ENCODE data around the gene C1QL2. TPM values are rescaled to one million over a fixed set of nuclear protein-coding genes. Genes with fewer than 3 reads are reported as not detected.

The C1QL2 gene
- polyA plus RNA-seq, 1 donor from 2014 or later: not detected

DNA sequence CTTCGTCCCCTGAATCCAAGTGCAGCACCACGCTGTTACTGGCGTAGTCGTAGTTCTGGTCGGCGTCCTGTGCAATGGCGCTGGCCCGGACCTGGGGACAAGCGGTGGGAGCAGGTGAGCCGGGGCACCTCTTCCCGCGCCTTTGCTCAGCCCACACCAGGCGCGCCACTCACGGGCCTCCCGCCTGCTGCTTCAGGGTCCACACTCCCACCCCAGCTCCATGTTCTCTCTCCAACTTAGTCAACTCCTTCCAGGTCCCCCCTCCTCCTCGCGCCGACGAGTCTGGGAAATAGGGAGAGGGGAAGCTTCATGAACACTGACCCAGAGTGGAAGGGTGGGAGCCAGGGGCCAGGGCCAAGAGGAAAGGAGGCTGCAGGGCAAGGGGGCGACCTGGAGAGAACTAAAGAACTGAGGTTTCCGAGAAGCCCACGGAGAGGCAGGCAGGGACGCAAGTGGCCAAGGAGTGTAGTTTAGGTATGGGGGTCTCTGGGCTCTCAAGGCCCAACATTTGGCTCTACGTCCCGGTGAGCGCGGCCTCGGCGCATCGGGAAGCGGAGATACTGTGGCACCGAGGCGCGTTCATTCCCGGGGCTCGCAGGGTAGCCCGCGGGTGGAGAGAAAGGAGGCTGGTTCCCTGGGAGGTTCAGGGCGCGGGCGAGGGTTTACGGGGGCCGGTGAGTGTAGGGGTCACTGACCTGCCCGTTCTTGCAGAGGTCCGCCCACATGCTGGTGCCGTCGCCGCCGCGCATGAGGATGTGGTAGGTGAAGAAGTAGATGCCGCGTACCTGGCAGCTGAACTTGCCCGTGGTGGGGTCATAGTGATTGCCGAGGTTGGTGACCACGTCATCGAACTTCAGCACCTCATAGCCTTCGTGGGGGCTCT lies 1.4 kb downstream of the C1QL2 start:
- no peaks in the 10 kb centered on the region for H3K9me2 ChIP-seq (ENCODE audit: insufficient read depth, low read length)
- no peaks in the 10 kb centered on the region for H4K20me1 ChIP-seq (ENCODE audit: insufficient read depth)
- peak overlapping the region; percentile 43 for H3K4me3 ChIP-seq (ENCODE audit: low read length)
- H3K36me3 ChIP-seq (ENCODE audit: insufficient read depth, low read length): no peaks in the 10 kb centered on the region
- TF ChIP-seq EZH2 (IDR thresholded peaks at IDR 0.05; ENCODE audit: borderline replicate concordance, insufficient read depth, low read length, poor library complexity, severe bottlenecking): peak; percentile 66
- no peak for TF ChIP-seq RAD21 (conservative IDR thresholded peaks at IDR 0.05)
- no peak overlapping the region for H2AFZ ChIP-seq (ENCODE audit: low read depth, low read length)
- H3K79me2 ChIP-seq (replicated peaks; ENCODE audit: insufficient read depth, low read length): no peaks in the 10 kb centered on the region
- H3K27me3 ChIP-seq (ENCODE audit: insufficient read depth, low read depth, low read length): peaks cover 91% of the 10 kb centered on the region
- no peak overlapping the region for H3K27ac ChIP-seq (ENCODE audit: low read length)
- no peaks in the 10 kb centered on the region for H3K9me3 ChIP-seq (ENCODE audit: low read length)
- no peak overlapping the region for H3K4me2 ChIP-seq (ENCODE audit: low read length)
- H3F3A ChIP-seq (ENCODE audit: insufficient read depth, low read length, poor library complexity, severe bottlenecking): no peaks in the 10 kb centered on the region
- H3K9ac ChIP-seq (ENCODE audit: low read length): no peak overlapping the region

DNA sequence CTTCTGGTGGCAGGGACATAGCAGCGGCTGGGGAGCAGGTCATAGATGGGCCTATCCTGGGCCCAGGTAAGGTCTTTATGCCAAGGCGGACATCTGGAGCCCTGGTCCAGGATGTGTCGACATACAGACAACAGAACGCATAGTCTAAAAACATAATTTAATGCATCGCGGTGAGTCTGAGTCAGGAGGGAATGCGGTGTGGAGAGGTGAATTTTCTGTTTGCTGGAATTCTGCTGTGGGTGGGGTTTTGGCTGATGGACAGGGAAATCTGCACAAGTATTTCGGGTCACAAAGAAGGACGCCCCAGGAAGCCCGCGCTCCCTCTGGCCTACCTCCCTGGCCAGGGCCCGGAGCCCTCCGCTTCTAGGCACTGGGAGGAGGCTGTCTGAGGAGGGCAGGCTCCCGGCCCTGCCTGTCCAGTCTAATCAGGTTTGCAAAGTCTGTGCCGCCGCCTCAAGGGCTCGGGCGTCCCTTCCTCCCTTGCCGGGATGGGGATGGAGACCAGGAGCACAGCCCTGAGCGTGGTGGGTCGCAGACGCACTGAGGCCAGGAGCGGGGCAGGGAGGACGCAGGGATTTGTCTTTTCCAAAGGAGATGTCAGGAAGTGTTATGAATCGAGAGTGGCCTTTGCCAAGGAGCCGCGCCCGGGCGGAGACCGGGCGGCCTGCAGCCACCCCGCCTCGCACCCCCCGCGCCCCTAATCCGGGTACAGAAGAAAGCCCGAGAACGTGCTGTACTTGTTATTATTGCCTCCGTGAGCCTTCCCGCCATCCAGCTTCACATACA lies 2.3 kb downstream of the C1QL2 start:
- no peak overlapping the region for H2AFZ ChIP-seq (ENCODE audit: low read depth, low read length)
- H3K4me3 ChIP-seq (ENCODE audit: low read length): peak overlapping the region; percentile 43

DNA sequence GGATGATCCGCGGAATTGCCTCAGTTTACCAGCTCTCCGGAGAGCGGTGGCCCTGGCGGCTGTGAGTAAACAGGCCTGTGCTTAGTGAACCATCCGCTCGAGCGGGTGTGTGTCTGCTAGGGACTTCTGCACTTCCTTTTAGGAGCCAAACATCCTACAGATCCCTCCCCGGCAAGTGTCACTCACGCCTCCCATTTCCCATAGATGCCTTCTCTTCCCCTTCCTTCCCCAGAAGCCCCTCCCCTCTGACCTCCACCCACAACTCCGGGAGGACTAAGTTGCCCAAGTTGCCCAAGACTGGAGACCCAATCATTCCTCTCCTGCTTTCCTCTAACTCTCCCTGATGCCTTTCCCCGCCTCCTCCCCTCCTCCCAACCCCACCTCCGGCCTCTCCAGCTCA lies 2.9 kb downstream of the C1QL2 start:
- H2AFZ ChIP-seq (ENCODE audit: low read depth, low read length): no peak overlapping the region
- H3K36me3 ChIP-seq (ENCODE audit: insufficient read depth, low read length): no peaks in the 10 kb centered on the region
- H3K79me2 ChIP-seq (replicated peaks; ENCODE audit: insufficient read depth, low read length): no peaks in the 10 kb centered on the region
- H3K9me3 ChIP-seq (ENCODE audit: low read length): no peaks in the 10 kb centered on the region
- no peaks in the 10 kb centered on the region for H3K9me2 ChIP-seq (ENCODE audit: insufficient read depth, low read length)
- no peak for TF ChIP-seq EZH2 (IDR thresholded peaks at IDR 0.05; ENCODE audit: borderline replicate concordance, insufficient read depth, low read length, poor library complexity, severe bottlenecking)
- TF ChIP-seq SMC3 (conservative IDR thresholded peaks at IDR 0.05; ENCODE audit: poor library complexity): no peak
- TF ChIP-seq TAF1 (IDR thresholded peaks at IDR 0.05; ENCODE audit: low read depth): no peak
- TF ChIP-seq MXI1 (conservative IDR thresholded peaks at IDR 0.05; ENCODE audit: poor library complexity, severe bottlenecking): no peak
- TF ChIP-seq EP300 (conservative IDR thresholded peaks at IDR 0.05; ENCODE audit: poor library complexity, severe bottlenecking): no peak
- TF ChIP-seq RAD21 (conservative IDR thresholded peaks at IDR 0.05): no peak
- TF ChIP-seq POLR2AphosphoS5 (IDR thresholded peaks at IDR 0.05): no peak
- TF ChIP-seq, protein P1, sequence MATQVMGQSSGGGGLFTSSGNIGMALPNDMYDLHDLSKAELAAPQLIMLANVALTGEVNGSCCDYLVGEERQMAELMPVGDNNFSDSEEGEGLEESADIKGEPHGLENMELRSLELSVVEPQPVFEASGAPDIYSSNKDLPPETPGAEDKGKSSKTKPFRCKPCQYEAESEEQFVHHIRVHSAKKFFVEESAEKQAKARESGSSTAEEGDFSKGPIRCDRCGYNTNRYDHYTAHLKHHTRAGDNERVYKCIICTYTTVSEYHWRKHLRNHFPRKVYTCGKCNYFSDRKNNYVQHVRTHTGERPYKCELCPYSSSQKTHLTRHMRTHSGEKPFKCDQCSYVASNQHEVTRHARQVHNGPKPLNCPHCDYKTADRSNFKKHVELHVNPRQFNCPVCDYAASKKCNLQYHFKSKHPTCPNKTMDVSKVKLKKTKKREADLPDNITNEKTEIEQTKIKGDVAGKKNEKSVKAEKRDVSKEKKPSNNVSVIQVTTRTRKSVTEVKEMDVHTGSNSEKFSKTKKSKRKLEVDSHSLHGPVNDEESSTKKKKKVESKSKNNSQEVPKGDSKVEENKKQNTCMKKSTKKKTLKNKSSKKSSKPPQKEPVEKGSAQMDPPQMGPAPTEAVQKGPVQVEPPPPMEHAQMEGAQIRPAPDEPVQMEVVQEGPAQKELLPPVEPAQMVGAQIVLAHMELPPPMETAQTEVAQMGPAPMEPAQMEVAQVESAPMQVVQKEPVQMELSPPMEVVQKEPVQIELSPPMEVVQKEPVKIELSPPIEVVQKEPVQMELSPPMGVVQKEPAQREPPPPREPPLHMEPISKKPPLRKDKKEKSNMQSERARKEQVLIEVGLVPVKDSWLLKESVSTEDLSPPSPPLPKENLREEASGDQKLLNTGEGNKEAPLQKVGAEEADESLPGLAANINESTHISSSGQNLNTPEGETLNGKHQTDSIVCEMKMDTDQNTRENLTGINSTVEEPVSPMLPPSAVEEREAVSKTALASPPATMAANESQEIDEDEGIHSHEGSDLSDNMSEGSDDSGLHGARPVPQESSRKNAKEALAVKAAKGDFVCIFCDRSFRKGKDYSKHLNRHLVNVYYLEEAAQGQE (IDR thresholded peaks at IDR 0.05; ENCODE audit: borderline replicate concordance): no peak
- TF ChIP-seq, protein P2, sequence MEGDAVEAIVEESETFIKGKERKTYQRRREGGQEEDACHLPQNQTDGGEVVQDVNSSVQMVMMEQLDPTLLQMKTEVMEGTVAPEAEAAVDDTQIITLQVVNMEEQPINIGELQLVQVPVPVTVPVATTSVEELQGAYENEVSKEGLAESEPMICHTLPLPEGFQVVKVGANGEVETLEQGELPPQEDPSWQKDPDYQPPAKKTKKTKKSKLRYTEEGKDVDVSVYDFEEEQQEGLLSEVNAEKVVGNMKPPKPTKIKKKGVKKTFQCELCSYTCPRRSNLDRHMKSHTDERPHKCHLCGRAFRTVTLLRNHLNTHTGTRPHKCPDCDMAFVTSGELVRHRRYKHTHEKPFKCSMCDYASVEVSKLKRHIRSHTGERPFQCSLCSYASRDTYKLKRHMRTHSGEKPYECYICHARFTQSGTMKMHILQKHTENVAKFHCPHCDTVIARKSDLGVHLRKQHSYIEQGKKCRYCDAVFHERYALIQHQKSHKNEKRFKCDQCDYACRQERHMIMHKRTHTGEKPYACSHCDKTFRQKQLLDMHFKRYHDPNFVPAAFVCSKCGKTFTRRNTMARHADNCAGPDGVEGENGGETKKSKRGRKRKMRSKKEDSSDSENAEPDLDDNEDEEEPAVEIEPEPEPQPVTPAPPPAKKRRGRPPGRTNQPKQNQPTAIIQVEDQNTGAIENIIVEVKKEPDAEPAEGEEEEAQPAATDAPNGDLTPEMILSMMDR (IDR thresholded peaks at IDR 0.05; ENCODE audit: poor library complexity, severe bottlenecking): no peak
- no peak overlapping the region for H3K4me3 ChIP-seq (ENCODE audit: low read length)
- H3K9ac ChIP-seq (ENCODE audit: low read length): no peak overlapping the region
- peaks cover 92% of the 10 kb centered on the region for H3K27me3 ChIP-seq (ENCODE audit: insufficient read depth, low read depth, low read length)
- H3K27ac ChIP-seq (ENCODE audit: low read length): no peak overlapping the region
- no peaks in the 10 kb centered on the region for H3F3A ChIP-seq (ENCODE audit: insufficient read depth, low read length, poor library complexity, severe bottlenecking)
- no peak overlapping the region for H3K4me2 ChIP-seq (ENCODE audit: low read length)
- H4K20me1 ChIP-seq (ENCODE audit: insufficient read depth): no peaks in the 10 kb centered on the region

More for the DNA sequence above, 2.3 kb downstream of the C1QL2 start:
- Histone ChIP-seq H3K27ac (ENCODE audit: low read length) (no peak overlapping the region), H3K79me2 (replicated peaks; ENCODE audit: insufficient read depth, low read length) (no peaks in the 10 kb centered on the region), H3K9me3 (ENCODE audit: low read length) (no peaks in the 10 kb centered on the region), H3K4me2 (ENCODE audit: low read length) (no peak overlapping the region), H3K36me3 (ENCODE audit: insufficient read depth, low read length) (no peaks in the 10 kb centered on the region), H3K9me2 (ENCODE audit: insufficient read depth, low read length) (no peaks in the 10 kb centered on the region), H3K9ac (ENCODE audit: low read length) (no peak overlapping the region), H3K27me3 (ENCODE audit: insufficient read depth, low read depth, low read length) (peaks cover 94% of the 10 kb centered on the region), H3F3A (ENCODE audit: insufficient read depth, low read length, poor library complexity, severe bottlenecking) (no peaks in the 10 kb centered on the region), H4K20me1 (ENCODE audit: insufficient read depth) (no peaks in the 10 kb centered on the region)
- TF ChIP-seq POLR2AphosphoS5 (IDR thresholded peaks at IDR 0.05) (no peak), EZH2 (IDR thresholded peaks at IDR 0.05; ENCODE audit: borderline replicate concordance, insufficient read depth, low read length, poor library complexity, severe bottlenecking) (peak; percentile 4)
- TF ChIP-seq, protein P2 (IDR thresholded peaks at IDR 0.05; ENCODE audit: poor library complexity, severe bottlenecking): no peak
